ENCODE data around the gene MCFD2.

MCFD2 gene

DNA sequence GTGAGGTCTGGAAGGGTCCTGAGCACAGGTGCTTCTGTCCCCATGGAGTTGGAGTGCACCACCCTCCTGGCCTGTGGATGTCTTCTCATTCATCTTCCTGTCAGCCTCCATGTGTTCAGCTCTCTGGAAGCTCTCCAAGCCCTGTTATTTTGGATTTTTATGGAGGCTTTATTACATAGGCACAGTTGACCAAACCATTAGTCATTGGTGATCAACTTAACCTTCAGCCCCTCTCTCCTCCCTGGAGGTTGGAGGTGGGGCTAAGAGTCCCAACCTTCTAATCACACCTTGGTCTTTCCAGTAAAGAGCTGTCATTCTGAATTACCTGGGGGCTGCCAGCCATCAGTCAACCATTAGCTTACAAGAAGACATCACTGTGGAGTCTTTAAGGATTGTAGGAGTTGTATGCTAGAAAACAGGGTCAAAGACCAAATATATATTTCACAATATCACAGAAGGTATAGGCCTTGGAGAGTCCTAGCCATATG lies 7.5 kb upstream of the MCFD2 start:
- TF ChIP-seq, protein P1, sequence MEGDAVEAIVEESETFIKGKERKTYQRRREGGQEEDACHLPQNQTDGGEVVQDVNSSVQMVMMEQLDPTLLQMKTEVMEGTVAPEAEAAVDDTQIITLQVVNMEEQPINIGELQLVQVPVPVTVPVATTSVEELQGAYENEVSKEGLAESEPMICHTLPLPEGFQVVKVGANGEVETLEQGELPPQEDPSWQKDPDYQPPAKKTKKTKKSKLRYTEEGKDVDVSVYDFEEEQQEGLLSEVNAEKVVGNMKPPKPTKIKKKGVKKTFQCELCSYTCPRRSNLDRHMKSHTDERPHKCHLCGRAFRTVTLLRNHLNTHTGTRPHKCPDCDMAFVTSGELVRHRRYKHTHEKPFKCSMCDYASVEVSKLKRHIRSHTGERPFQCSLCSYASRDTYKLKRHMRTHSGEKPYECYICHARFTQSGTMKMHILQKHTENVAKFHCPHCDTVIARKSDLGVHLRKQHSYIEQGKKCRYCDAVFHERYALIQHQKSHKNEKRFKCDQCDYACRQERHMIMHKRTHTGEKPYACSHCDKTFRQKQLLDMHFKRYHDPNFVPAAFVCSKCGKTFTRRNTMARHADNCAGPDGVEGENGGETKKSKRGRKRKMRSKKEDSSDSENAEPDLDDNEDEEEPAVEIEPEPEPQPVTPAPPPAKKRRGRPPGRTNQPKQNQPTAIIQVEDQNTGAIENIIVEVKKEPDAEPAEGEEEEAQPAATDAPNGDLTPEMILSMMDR (IDR thresholded peaks at IDR 0.05; ENCODE audit: low read depth, low read length) = no peak
- no peak for DNase-seq (ENCODE audit: extremely low read depth, low read depth)

GRCh38 chr2:46922606-46923005 lies 7.0 kb upstream of the MCFD2 start:
- TF ChIP-seq, protein P1 (IDR thresholded peaks at IDR 0.05; ENCODE audit: low read depth, low read length) = no peak
- DNase-seq (ENCODE audit: extremely low read depth, low read depth) = no peak

DNA sequence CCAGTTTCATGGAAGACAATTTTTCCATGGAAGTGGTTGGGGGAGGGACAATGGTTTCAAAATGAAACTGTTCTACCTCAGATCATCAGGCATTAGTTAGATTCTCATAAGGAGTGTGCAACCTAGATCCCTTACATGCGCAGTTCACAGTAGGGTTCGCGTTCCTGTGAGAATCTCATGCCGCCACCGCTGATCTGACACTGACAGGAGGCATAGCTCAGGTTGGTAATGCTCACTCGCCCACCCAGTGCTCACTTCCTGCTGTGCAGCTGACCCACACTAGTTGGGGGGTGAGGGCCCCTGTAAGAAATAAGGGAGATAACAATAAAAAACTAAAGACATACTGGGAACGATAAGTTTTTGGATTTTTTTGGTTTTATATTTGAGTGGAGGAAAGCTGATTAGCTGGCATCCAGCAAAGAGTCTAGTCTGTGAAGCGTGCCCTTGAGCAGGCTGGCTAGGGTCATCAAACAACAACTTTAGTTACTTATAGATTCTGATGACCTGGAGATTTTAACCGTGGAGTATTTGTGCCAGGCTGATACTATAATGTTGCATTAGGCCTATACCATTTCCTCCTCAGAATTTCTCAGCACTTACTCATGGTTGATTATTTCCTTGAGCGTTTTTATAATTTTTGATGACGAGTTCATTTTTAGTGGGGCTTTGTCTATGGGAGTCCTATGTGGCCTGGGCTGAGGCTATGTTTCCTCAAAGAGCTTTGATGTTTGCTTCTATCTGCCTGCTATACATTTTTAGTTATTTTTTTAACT lies 6.3 kb upstream of the MCFD2 start:
- TF ChIP-seq, protein P1 (IDR thresholded peaks at IDR 0.05; ENCODE audit: low read depth, low read length) = no peak
- no peak for DNase-seq (ENCODE audit: extremely low read depth, low read depth)

DNA sequence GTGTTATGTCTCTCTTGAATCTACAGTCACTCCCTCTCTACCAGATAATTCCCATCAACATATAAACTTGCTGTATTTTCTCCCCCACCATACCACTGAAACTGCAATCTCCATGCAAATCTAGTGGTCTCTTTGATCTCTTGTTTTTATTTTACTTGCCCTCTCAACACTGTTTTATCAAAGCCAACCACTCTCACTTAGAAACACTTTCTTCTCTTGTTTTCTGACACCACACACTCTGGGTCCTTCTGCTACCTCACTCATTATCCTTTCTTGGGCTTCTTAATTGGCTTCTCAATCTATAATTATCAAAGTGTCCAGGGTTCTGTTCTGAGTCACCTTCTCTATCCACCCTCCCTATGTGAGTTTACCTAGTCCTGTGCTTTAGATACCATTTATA lies 2.0 kb upstream of the MCFD2 start:
- TF ChIP-seq, protein P1 (IDR thresholded peaks at IDR 0.05; ENCODE audit: low read depth, low read length) = no peak
- no peak for DNase-seq (ENCODE audit: extremely low read depth, low read depth)

DNA sequence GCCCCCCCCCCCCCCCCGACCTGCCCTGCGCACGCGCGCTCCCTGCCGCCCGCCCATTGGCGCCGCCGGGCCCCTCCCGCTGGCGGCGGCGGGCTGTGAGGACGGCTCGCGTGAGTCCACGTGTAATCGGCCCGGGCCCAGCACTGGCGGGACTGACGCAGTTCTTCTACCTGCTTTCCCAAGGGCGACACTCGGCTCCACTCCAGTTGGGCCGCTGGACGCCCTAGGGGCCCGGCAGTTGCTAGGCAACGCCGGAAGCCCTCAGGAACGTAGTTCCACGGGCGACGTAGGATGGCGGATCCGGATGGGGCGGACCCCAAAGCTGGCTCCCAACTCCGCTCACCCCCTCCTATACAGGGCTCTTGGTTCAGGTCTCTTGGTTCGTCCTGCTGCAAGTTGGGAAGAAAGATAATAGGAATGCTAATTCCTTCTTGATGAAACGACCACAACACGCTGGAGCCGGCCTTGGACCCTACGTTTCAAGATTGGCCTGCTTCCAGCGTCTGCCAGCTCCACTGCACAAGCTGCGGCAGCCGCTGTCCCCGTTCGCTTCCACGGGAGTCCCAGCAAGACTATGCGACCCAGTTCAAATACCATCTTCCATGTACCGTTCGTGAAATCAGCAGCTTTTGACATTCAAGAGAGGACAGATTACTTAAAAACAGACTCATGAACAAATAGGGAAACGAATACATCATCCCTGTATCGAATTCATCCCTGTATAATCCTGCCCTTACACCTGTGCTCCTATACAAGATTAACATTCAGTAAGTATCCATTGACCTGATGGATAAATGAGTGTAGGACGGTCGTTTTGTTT lies 415 bp upstream of the MCFD2 start:
- peak; percentile 77 for DNase-seq (ENCODE audit: extremely low read depth, low read depth)
- TF ChIP-seq, protein P1 (IDR thresholded peaks at IDR 0.05; ENCODE audit: low read depth, low read length) = no peak

- DNase-seq (ENCODE audit: extremely low read depth, low read depth) = no peak
- TF ChIP-seq, protein P1 (IDR thresholded peaks at IDR 0.05; ENCODE audit: low read depth, low read length) = no peak
Measured at GRCh38 chr2:46914578-46915230, 902 bp downstream of the MCFD2 start.

Measured in AG09319 (cell line).